Measurements from ENCODE around the gene SUDS3. TPM values are rescaled to one million over a fixed set of nuclear protein-coding genes. Genes with fewer than 3 reads are reported as not detected.
"Not testable (repeated sequence)": the region's sequence is repeated elsewhere in the genome, so short reads cannot be mapped to it uniquely, and the experiment has no call there.

SUDS3 gene
- total RNA-seq, 2 donors from 2014 or later = 26.1 to 34.0 TPM

GRCh38 chr12:118391424-118391823 is 15.1 kb downstream of the SUDS3 start:
- Mint-ChIP-seq H3K4me1 (ENCODE audit: low read depth in 2 of 2) (peaks cover 0 to 3% of the 10 kb centered on the region in 2 donors), H3K9me3 (no peaks in the 10 kb centered on the region), H3K27ac (no peak overlapping the region), H3K36me3 (peaks cover 26% of the 10 kb centered on the region), H3K4me3 (no peak overlapping the region), H3K27me3 (no peaks in the 10 kb centered on the region)
- ATAC-seq (no peak), DNase-seq (ENCODE audit: low spot score) (no peak)

DNA sequence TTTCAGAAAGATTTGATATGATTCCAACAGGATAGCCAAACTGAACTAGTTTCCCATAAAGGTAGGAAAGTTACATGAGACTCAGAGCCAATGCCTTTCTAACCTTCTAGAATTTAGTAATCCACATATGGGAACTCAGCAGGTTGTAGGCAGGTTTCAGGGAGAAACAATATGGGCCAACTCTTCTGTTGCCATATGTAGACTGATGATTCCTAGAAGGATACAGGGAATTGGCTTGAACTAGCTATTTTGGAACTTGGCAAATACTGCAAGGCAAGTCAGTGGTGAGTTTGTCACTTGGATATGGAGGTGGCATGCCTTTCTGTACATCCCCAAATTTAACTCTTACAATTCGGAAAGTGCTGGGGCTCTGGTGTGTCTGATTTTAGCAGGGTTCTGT is 15.5 kb downstream of the SUDS3 start:
- no peak overlapping the region for H3K4me3 Mint-ChIP-seq
- H3K4me1 Mint-ChIP-seq (ENCODE audit: low read depth in 2 of 2) = peaks cover 0 to 3% of the 10 kb centered on the region in 2 donors
- H3K9me3 Mint-ChIP-seq = no peaks in the 10 kb centered on the region
- H3K27me3 Mint-ChIP-seq = no peaks in the 10 kb centered on the region
- peaks cover 26% of the 10 kb centered on the region for H3K36me3 Mint-ChIP-seq
- no peak for ATAC-seq
- DNase-seq (ENCODE audit: low spot score) = no peak
- no peak overlapping the region for H3K27ac Mint-ChIP-seq

GRCh38 chr12:118397708-118398440 is 21.5 kb downstream of the SUDS3 start:
- ATAC-seq (no peak), DNase-seq (ENCODE audit: low spot score) (no peak)
- no peak overlapping the region for H3K4me3 Mint-ChIP-seq
- peaks cover 0 to 4% of the 10 kb centered on the region in 2 donors for H3K4me1 Mint-ChIP-seq (ENCODE audit: low read depth in 2 of 2)
- peaks cover 17% of the 10 kb centered on the region for H3K36me3 Mint-ChIP-seq
- no peak overlapping the region for H3K27ac Mint-ChIP-seq
- H3K9me3 Mint-ChIP-seq = no peaks in the 10 kb centered on the region
- no peaks in the 10 kb centered on the region for H3K27me3 Mint-ChIP-seq

DNA sequence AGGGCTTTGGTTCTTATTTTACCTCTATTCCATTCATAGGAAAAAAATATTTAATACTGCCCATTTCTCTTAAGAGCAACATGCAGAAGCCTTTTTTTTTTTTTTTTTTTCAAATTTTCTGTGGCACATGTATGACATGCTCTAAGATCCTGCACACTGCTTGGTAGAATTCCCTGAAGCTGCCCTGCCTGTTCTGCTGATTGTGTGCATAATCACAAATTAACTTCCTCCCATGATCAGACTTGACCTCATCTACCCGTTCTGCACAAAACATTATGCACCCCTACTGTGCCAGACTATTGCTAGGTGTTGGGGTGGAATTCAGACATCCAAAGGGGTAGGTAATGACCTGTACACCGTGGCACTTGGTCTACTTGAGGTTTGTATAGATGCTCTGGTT is 22.2 kb downstream of the SUDS3 start:
- Mint-ChIP-seq H3K27me3 (no peaks in the 10 kb centered on the region), H3K4me3 (no peak overlapping the region), H3K4me1 (ENCODE audit: low read depth in 2 of 2) (peaks cover 0 to 4% of the 10 kb centered on the region in 2 donors), H3K9me3 (no peaks in the 10 kb centered on the region), H3K36me3 (peaks cover 14% of the 10 kb centered on the region), H3K27ac (no peak overlapping the region)
- no peak for ATAC-seq
- no peak for DNase-seq (ENCODE audit: low spot score)

DNA sequence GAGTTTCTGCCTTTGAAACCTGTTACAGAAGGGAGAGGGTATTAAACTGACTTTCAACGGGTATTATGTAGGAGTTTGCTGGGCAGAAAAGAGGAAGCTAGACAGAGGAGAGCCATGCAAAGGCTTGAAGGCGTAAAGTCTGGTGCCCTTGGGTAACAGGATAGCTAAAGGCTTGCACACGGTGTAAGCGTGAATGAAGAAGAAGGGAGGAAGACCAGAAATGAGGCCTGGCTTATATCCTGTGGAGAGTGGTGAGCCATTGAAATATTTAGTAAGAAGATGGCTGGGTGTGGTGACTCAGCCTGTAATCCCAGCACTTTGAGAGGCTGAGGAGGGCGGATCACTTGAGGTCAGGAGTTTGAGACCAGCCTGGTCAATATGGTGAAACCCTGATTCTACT is 22.6 kb downstream of the SUDS3 start:
- no peak overlapping the region for H3K27ac Mint-ChIP-seq
- no peaks in the 10 kb centered on the region for H3K27me3 Mint-ChIP-seq
- H3K4me3 Mint-ChIP-seq = no peak overlapping the region
- DNase-seq (ENCODE audit: low spot score) (no peak), ATAC-seq (no peak)
- H3K36me3 Mint-ChIP-seq = peaks cover 14% of the 10 kb centered on the region
- peaks cover 0 to 4% of the 10 kb centered on the region in 2 donors for H3K4me1 Mint-ChIP-seq (ENCODE audit: low read depth in 2 of 2)
- no peaks in the 10 kb centered on the region for H3K9me3 Mint-ChIP-seq

DNA sequence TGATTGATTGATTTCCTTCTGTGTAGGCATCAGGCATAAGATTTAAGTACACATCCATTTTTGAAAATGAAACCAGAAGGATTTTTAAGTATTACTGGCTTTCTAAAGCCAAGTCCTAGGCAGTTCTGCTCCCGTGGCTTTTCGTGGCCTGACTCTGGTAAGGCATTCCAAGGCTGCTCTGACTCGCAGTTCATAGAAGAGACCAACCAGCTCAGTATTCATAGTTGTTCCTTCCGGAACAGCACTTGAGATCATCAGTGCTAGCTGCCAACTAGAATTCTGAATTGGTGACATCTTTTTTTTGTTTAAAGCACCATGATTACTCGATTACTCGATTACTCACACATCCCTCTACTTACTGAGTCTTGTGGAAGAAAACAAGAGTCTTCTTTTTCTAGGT is 25.9 kb downstream of the SUDS3 start:
- H3K27ac Mint-ChIP-seq = no peak overlapping the region
- DNase-seq (ENCODE audit: low spot score) = no peak
- H3K4me1 Mint-ChIP-seq (ENCODE audit: low read depth in 2 of 2) = peaks cover 0 to 4% of the 10 kb centered on the region in 2 donors
- H3K9me3 Mint-ChIP-seq = no peaks in the 10 kb centered on the region
- H3K4me3 Mint-ChIP-seq = no peak overlapping the region
- ATAC-seq = no peak
- no peaks in the 10 kb centered on the region for H3K27me3 Mint-ChIP-seq
- H3K36me3 Mint-ChIP-seq = peaks cover 13% of the 10 kb centered on the region

GRCh38 chr12:118404876-118405521 is 28.6 kb downstream of the SUDS3 start:
- ATAC-seq (no peak), DNase-seq (ENCODE audit: low spot score) (no peak)
- H3K27me3 Mint-ChIP-seq = no peaks in the 10 kb centered on the region
- H3K27ac Mint-ChIP-seq = no peak overlapping the region
- peaks cover 13% of the 10 kb centered on the region for H3K36me3 Mint-ChIP-seq
- H3K9me3 Mint-ChIP-seq = no peaks in the 10 kb centered on the region
- H3K4me1 Mint-ChIP-seq (ENCODE audit: low read depth in 2 of 2) = no peaks in the 10 kb centered on the region
- no peak overlapping the region for H3K4me3 Mint-ChIP-seq

- not testable (repeated sequence) for H3K4me1 Mint-ChIP-seq (ENCODE audit: low read depth in 2 of 2); ATAC-seq; H3K27me3 Mint-ChIP-seq; H3K27ac Mint-ChIP-seq; DNase-seq (ENCODE audit: low spot score); H3K4me3 Mint-ChIP-seq; H3K9me3 Mint-ChIP-seq
- peaks cover 18% of the 10 kb centered on the region for H3K36me3 Mint-ChIP-seq
These were observed 31.9 kb downstream of the SUDS3 start for GRCh38 chr12:118408241-118408640.

GRCh38 chr12:118409834-118410233 is 33.5 kb downstream of the SUDS3 start:
- no peaks in the 10 kb centered on the region for H3K4me1 Mint-ChIP-seq (ENCODE audit: low read depth in 2 of 2)
- no peak for DNase-seq (ENCODE audit: low spot score)
- peaks cover 20% of the 10 kb centered on the region for H3K36me3 Mint-ChIP-seq
- no peaks in the 10 kb centered on the region for H3K9me3 Mint-ChIP-seq
- no peak overlapping the region for H3K4me3 Mint-ChIP-seq
- no peak for ATAC-seq
- H3K27ac Mint-ChIP-seq = no peak overlapping the region
- no peaks in the 10 kb centered on the region for H3K27me3 Mint-ChIP-seq

GRCh38 chr12:118417942-118418341 is 41.6 kb downstream of the SUDS3 start:
- DNase-seq (ENCODE audit: low spot score) (no peak), ATAC-seq (no peak)
- no peaks in the 10 kb centered on the region for H3K9me3 Mint-ChIP-seq
- H3K4me1 Mint-ChIP-seq (ENCODE audit: low read depth in 2 of 2) = peaks cover 1 to 3% of the 10 kb centered on the region in 2 donors
- no peaks in the 10 kb centered on the region for H3K27me3 Mint-ChIP-seq
- H3K36me3 Mint-ChIP-seq = peaks cover 25% of the 10 kb centered on the region
- no peak overlapping the region for H3K4me3 Mint-ChIP-seq
- no peak overlapping the region for H3K27ac Mint-ChIP-seq

GRCh38 chr12:118418385-118419057 is 42.2 kb downstream of the SUDS3 start:
- ATAC-seq = no peak
- H3K9me3 Mint-ChIP-seq = no peaks in the 10 kb centered on the region
- H3K27me3 Mint-ChIP-seq = no peaks in the 10 kb centered on the region
- H3K36me3 Mint-ChIP-seq = peaks cover 23% of the 10 kb centered on the region
- H3K27ac Mint-ChIP-seq = no peak overlapping the region
- H3K4me1 Mint-ChIP-seq (ENCODE audit: low read depth in 2 of 2) = peaks cover 3 to 5% of the 10 kb centered on the region in 2 donors
- no peak overlapping the region for H3K4me3 Mint-ChIP-seq
- DNase-seq (ENCODE audit: low spot score) = no peak

DNA sequence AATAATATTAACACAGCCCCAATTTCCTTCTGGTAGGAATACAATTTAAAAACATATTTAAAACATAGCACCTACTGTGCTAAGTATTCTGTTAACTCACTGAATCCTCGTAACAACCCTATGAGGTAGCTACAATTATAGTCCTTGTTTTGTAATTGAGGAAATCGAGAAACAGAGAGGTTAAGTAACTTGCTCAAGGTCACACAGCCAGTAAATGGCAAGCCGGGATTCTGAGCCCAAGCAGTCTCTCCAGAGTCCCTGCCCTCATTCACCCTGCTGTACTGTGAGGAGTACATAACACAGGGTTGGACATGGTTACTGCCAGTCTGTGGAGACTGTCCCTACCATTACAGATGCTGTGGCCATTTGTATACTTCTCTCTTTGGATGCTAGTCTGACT is 44.3 kb downstream of the SUDS3 start:
- peaks cover 10% of the 10 kb centered on the region for H3K36me3 Mint-ChIP-seq
- H3K9me3 Mint-ChIP-seq = no peaks in the 10 kb centered on the region
- no peak overlapping the region for H3K27ac Mint-ChIP-seq
- DNase-seq (ENCODE audit: low spot score) = no peak
- H3K4me3 Mint-ChIP-seq = no peak overlapping the region
- H3K27me3 Mint-ChIP-seq = no peaks in the 10 kb centered on the region
- peaks cover 3 to 5% of the 10 kb centered on the region in 2 donors for H3K4me1 Mint-ChIP-seq (ENCODE audit: low read depth in 2 of 2)
- no peak for ATAC-seq

GRCh38 chr12:118424884-118425283 is 48.5 kb downstream of the SUDS3 start:
- Mint-ChIP-seq H3K4me1 (ENCODE audit: low read depth in 2 of 2) (peaks cover 3 to 5% of the 10 kb centered on the region in 2 donors), H3K27ac (no peak overlapping the region), H3K36me3 (no peaks in the 10 kb centered on the region), H3K9me3 (no peaks in the 10 kb centered on the region), H3K27me3 (no peaks in the 10 kb centered on the region), H3K4me3 (no peak overlapping the region)
- DNase-seq (ENCODE audit: low spot score) (no peak), ATAC-seq (no peak)

DNA sequence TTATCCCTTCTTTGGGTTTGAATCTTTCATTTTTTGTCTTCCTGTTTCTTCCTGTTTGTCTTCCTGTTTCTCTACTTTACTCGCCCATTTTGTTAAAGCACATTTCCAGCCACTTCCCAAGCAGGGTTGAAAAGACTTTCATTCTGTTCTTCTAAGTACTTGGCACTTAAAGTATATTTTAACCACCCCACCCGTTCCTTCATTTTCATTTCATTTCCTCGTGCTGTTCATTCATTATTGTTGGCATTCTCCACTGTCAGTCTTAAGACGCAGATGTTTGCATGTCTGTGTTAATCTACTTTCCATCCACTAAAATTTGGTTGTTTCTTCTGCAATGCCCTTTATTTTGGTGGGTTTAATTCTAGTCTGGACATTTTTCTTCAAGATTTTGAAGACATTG is 49.0 kb downstream of the SUDS3 start:
- H3K27me3 Mint-ChIP-seq = no peaks in the 10 kb centered on the region
- no peaks in the 10 kb centered on the region for H3K9me3 Mint-ChIP-seq
- no peak overlapping the region for H3K4me3 Mint-ChIP-seq
- H3K4me1 Mint-ChIP-seq (ENCODE audit: low read depth in 2 of 2) = peaks cover 3 to 5% of the 10 kb centered on the region in 2 donors
- no peak overlapping the region for H3K27ac Mint-ChIP-seq
- H3K36me3 Mint-ChIP-seq = no peaks in the 10 kb centered on the region
- DNase-seq (ENCODE audit: low spot score) (no peak), ATAC-seq (no peak)
